Left lung (tissue), 10 donors: ENCODE measurements around the gene WSCD2. TPM values are rescaled to one million over a fixed set of nuclear protein-coding genes. Genes with fewer than 3 reads are reported as not detected.

Source experiments
- ATAC-seq: fragments of 200-7000 bp; cut with Tn5 transposase; one replicate; pipeline ENCODE4 v1.9.1; 2020; ENCODE audit warnings: moderate library complexity
- DNase-seq, 4 donors: peaks; one replicate each; pipeline ENCODE4 v3.0.0-alpha.2; 2013 to 2020
- H3K27ac ChIP-seq, 2 donors: fragments of 200-600 bp; sonication (generic) in 1 of 2; one replicate each; pipeline versions ENCODE4 v1.5.0 to v1.8.0; 2020 to 2021
- H3K27me3 ChIP-seq, 2 donors: fragments of 200-600 bp; sonication (generic) in 1 of 2; one replicate each; pipeline versions ENCODE4 v1.5.0 to v1.8.0; 2020 to 2021
- H3K36me3 ChIP-seq, 2 donors: fragments of 200-600 bp; sonication (generic) in 1 of 2; one replicate each; pipeline versions ENCODE4 v1.5.0 to v1.8.0; 2020 to 2021
- H3K4me1 ChIP-seq, 2 donors: fragments of 200-600 bp; one replicate each; pipeline ENCODE4 v1.8.0; 2021
- H3K4me3 ChIP-seq, 2 donors: fragments of 200-600 bp; sonication (generic) in 1 of 2; one replicate each; pipeline versions ENCODE4 v1.5.0 to v1.8.0; 2020 to 2021; ENCODE audit warnings: mild to moderate bottlenecking in 1 of 2
- H3K9me3 ChIP-seq, 2 donors: fragments of 200-600 bp; sonication (generic) in 1 of 2; one replicate each; pipeline versions ENCODE4 v1.5.0 to v1.8.0; 2020 to 2021
- CTCF ChIP-seq, 2 donors: fragments of 200-600 bp; sonication (generic) in 1 of 2; IDR thresholded peaks; one replicate each; pipeline versions ENCODE4 v1.5.0 to v1.8.0; 2021; ENCODE audit warnings: antibody characterized with exemption in 2 of 2
- intact Hi-C, 2 donors: fragments of 100-400 bp; cut with DNase I; formaldehyde crosslinking; loops; one replicate each; pipeline versions ENCODE4 v1.11.2 to v1.14.2; 2022
- polyA plus RNA-seq, 6 donors: library from polyadenylated mRNA; unstranded; fragments of 120-200 nt; gene quantifications; one replicate each; pipeline ENCODE4 v1.2.1, GENCODE V29; 2013; ENCODE audit not compliant: insufficient read length in 6 of 6
- total RNA-seq, 2 donors: library from RNA; stranded (reverse); fragmentation: NEBNext Ultra II Directional; extraction: Animal tissue kit (Norgen Biotek cat#: 25700); gene quantifications; one replicate each; pipeline ENCODE4 v1.2.1, GENCODE V29; 2021
- donor health status: DM: no; HTN: yes; CAD: no.
- donor health status: DM: no; HTN: no; CAD: no.

Gene WSCD2
- total and polyA plus RNA-seq, 8 donors, result 0.29 to 1.3 (median 0.47) TPM

GRCh38 chr12:108133482-108133881 is 4.4 kb downstream of the WSCD2 start:
- Histone ChIP-seq H3K36me3 (no peaks in the 10 kb centered on the region), H3K27ac (no peak overlapping the region), H3K9me3 (no peaks in the 10 kb centered on the region), H3K4me1 (peaks cover 4 to 13% of the 10 kb centered on the region in 2 donors), H3K27me3 (peaks cover 25 to 62% of the 10 kb centered on the region in 2 donors), H3K4me3 (no peak overlapping the region)
- no peak for TF ChIP-seq CTCF (IDR thresholded peaks at IDR 0.05)
- intact Hi-C loops, result no loop called here
- DNase-seq (no peak), ATAC-seq (no peak)

GRCh38 chr12:108134744-108135143 is 5.7 kb downstream of the WSCD2 start:
- ATAC-seq, result no peak
- H3K4me1 ChIP-seq, result peaks cover under 1 to 3% of the 10 kb centered on the region in 2 donors
- H3K4me3 ChIP-seq, result no peak overlapping the region
- H3K36me3 ChIP-seq, result no peaks in the 10 kb centered on the region
- no peaks in the 10 kb centered on the region for H3K9me3 ChIP-seq
- TF ChIP-seq CTCF (IDR thresholded peaks at IDR 0.05), result no peak
- intact Hi-C loops, result no loop called here
- H3K27ac ChIP-seq, result no peak overlapping the region
- H3K27me3 ChIP-seq, result peaks cover 13 to 50% of the 10 kb centered on the region in 2 donors
- no peak for DNase-seq

- intact Hi-C loops, result no loop called here
- no peak for TF ChIP-seq CTCF (IDR thresholded peaks at IDR 0.05)
- no peaks in the 10 kb centered on the region for H3K36me3 ChIP-seq
- H3K4me3 ChIP-seq, result no peak overlapping the region
- H3K27ac ChIP-seq, result no peak overlapping the region
- no peaks in the 10 kb centered on the region for H3K9me3 ChIP-seq
- H3K27me3 ChIP-seq, result peaks cover 5 to 50% of the 10 kb centered on the region in 2 donors
- no peaks in the 10 kb centered on the region for H3K4me1 ChIP-seq
- ATAC-seq (no peak), DNase-seq (no peak)
Observed at GRCh38 chr12:108135627-108136026, 6.5 kb downstream of the WSCD2 start.

GRCh38 chr12:108136697-108137096 is 7.6 kb downstream of the WSCD2 start:
- H3K4me3 ChIP-seq, result no peak overlapping the region
- no peak for TF ChIP-seq CTCF (IDR thresholded peaks at IDR 0.05)
- no peak overlapping the region for H3K27ac ChIP-seq
- no peaks in the 10 kb centered on the region for H3K9me3 ChIP-seq
- H3K36me3 ChIP-seq, result no peaks in the 10 kb centered on the region
- intact Hi-C loops, result no loop called here
- H3K27me3 ChIP-seq, result peaks cover 0 to 40% of the 10 kb centered on the region in 2 donors
- no peaks in the 10 kb centered on the region for H3K4me1 ChIP-seq
- DNase-seq (no peak), ATAC-seq (no peak)

GRCh38 chr12:108139454-108139853 is 10.4 kb downstream of the WSCD2 start:
- peaks cover 0 to 20% of the 10 kb centered on the region in 2 donors for H3K27me3 ChIP-seq
- TF ChIP-seq CTCF (IDR thresholded peaks at IDR 0.05), result no peak
- DNase-seq (no peak), ATAC-seq (no peak)
- no peaks in the 10 kb centered on the region for H3K36me3 ChIP-seq
- no peak overlapping the region for H3K4me3 ChIP-seq
- intact Hi-C loops, result no loop called here
- no peaks in the 10 kb centered on the region for H3K4me1 ChIP-seq
- H3K27ac ChIP-seq, result no peak overlapping the region
- no peaks in the 10 kb centered on the region for H3K9me3 ChIP-seq
